Activated CD4-positive, alpha-beta T cell treated with anti-CD3 and anti-CD28 coated beads for 36 hours (primary cell): Measurements from ENCODE around the gene PHC2. TPM values are rescaled to one million over a fixed set of nuclear protein-coding genes. Genes with fewer than 3 reads are reported as not detected.

Experiments
- ATAC-seq: fragments of 200-7000 bp; cut with Tn5 transposase; one replicate; pipeline ENCODE4 v1.10.0; 2021; ENCODE audit warnings: mild to moderate bottlenecking, moderate library complexity
- CTCF ChIA-PET: fragments of 350-600 bp; sonication (Branson Sonifier 250); formaldehyde crosslinking; loops from one replicate; lab custom pipeline; 2021; ENCODE audit warnings: antibody characterized with exemption; lab: Charles Lee
- POLR2A ChIA-PET: fragments of 350-600 bp; sonication (Branson Sonifier 250); formaldehyde crosslinking; loops from one replicate; lab custom pipeline; 2021; ENCODE audit warnings: antibody characterized with exemption, inconsistent platforms; lab: Charles Lee
- DNase-seq: peaks from one replicate; pipeline ENCODE4 v3.0.0-alpha.2; 2020
- H3K27ac Mint-ChIP-seq: one replicate; pipeline ENCODE4 v1.8.0; 2021; ENCODE audit warnings: mixed read lengths
- H3K27me3 Mint-ChIP-seq: one replicate; pipeline ENCODE4 v1.8.0; 2021; ENCODE audit warnings: mixed read lengths
- H3K36me3 Mint-ChIP-seq: one replicate; pipeline ENCODE4 v1.8.0; 2021; ENCODE audit warnings: low read depth, mixed read lengths
- H3K4me1 Mint-ChIP-seq: one replicate; pipeline ENCODE4 v1.8.0; 2021; ENCODE audit warnings: mixed read lengths
- H3K4me3 Mint-ChIP-seq: one replicate; pipeline ENCODE4 v1.8.0; 2021; ENCODE audit warnings: mild to moderate bottlenecking, moderate library complexity, mixed read lengths
- H3K9me3 Mint-ChIP-seq: one replicate; pipeline ENCODE4 v1.8.0; 2021; ENCODE audit warnings: low read depth, mixed read lengths
- intact Hi-C, 2 experiments: fragments of 100-400 bp; cut with DNase I in 1 of 2; cut with micrococcal nuclease in 1 of 2; formaldehyde crosslinking; loops; one replicate each; pipeline versions ENCODE4 v1.14.2 to v1.15.1; 2022 to 2024; cut with DNase I, micrococcal nuclease
- total RNA-seq, 2 experiments: library from RNA; stranded (reverse); gene quantifications; one replicate each; pipeline ENCODE4 v1.2.3, GENCODE V29; 2021

PHC2 gene
- total RNA-seq, 2 experiments from 2014 or later = 23.8 to 28.4 TPM

DNA sequence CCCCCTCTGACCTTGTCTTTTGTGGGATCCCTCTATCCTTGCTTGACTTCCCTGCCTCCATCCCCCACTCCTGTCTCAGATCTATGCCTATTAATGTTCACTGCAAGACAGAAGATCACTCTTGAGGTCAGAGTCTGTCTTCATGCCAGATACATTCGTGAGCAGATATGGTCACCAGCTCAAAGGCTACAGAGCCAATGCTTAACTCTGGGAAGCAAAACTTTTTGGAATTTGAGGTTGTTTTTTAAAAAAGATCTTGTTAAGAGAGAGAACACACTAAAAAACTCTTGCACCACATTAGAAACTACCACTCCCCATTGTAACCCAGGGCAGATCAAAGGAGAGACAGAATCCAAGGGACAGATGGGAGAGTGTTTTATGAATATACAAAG, 92.9 kb downstream of the PHC2 start:
- no peak overlapping the region for H3K4me3 Mint-ChIP-seq
- peaks cover 16% of the 10 kb centered on the region for H3K36me3 Mint-ChIP-seq
- no peak overlapping the region for H3K27ac Mint-ChIP-seq
- ChIA-PET POLR2A (no interaction called here), CTCF (interaction anchor here (1.1 to 1.2 kb wide), 2 partner anchors 30 to 40 kb away, joined by 3 read pairs; no protein-coding TSS in a partner anchor)
- H3K4me1 Mint-ChIP-seq = peaks cover 38% of the 10 kb centered on the region
- DNase-seq (no peak), ATAC-seq (no peak)
- H3K27me3 Mint-ChIP-seq = no peaks in the 10 kb centered on the region
- H3K9me3 Mint-ChIP-seq = no peaks in the 10 kb centered on the region
- intact Hi-C loops = no loop called here

DNA sequence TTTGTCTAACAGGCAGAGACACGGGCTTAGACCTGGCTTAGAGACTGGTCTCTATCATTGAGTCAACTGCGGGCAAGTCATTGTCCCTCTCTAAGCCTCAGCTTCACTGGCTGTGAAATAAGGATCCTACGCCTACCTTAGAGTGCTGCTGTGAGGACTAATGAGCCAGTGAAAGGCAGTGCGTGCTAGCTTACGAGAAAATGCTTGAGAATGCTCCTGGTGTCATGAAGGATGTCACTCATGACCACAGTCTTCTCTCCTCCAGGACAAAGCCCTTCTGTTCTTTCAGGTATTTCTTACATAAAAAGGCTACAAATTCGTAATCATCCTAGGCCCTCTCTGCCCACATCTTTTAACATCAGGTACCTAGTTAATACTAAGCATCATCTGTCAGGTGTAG, 93.5 kb downstream of the PHC2 start:
- Mint-ChIP-seq H3K27ac (no peak overlapping the region), H3K27me3 (no peaks in the 10 kb centered on the region), H3K4me1 (peaks cover 32% of the 10 kb centered on the region), H3K36me3 (peaks cover 14% of the 10 kb centered on the region), H3K4me3 (no peak overlapping the region), H3K9me3 (no peaks in the 10 kb centered on the region)
- DNase-seq = no peak
- intact Hi-C loops = no loop called here
- ATAC-seq = no peak
- CTCF ChIA-PET = interaction anchor here (1.1 to 1.4 kb wide), 3 partner anchors 31 to 41 kb away, joined by 3 read pairs; no protein-coding TSS in a partner anchor
- POLR2A ChIA-PET = no interaction called here

DNA sequence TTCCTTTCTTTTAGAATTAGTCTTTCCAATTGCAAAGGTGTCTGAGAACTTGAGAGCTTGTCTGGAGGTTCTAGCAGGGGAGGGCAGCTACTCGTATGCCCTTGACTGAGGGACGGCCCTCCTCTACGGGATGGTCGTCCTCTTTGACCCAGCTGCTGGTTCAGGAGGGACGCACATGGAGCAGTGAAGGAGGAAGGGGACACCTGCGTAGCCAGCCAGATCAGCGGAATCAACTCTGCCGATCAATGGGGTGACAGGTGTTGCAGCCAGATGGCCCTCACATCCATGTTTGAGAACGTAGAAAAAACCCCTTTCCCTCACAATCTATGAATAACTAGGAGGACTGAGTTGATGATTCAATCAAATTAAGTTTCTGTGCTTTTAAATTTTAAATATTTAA, 94.3 kb downstream of the PHC2 start:
- ChIA-PET POLR2A (no interaction called here), CTCF (interaction anchor here (0.6 to 1.6 kb wide), 4 partner anchors 40 to 1362 kb away, joined by 3 read pairs; no protein-coding TSS in a partner anchor)
- Mint-ChIP-seq H3K9me3 (no peaks in the 10 kb centered on the region), H3K27ac (no peak overlapping the region), H3K27me3 (no peaks in the 10 kb centered on the region), H3K36me3 (peaks cover 16% of the 10 kb centered on the region), H3K4me1 (peaks cover 28% of the 10 kb centered on the region), H3K4me3 (no peak overlapping the region)
- ATAC-seq (no peak), DNase-seq (no peak)
- intact Hi-C loops = no loop called here

DNA sequence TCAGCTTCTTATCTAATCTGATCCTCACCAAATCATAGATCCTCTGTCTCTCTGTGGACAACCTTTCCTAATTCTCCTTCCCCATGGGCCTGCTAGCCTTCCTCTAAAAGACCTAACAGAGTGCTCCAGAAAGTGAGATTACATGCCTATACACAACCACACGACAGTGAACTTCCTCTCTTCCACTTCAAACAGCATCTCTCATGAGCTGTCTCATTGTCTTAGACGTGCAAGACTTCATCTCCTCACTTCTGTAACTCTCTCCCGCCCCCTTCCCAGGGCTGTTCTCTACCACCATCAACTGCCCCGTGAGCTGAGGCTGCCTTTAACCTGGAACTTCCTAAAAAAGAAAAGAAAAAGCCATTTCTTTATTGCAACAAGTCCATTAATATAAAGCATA, 95.9 kb downstream of the PHC2 start:
- no peak overlapping the region for H3K27ac Mint-ChIP-seq

GRCh38 chr1:33334081-33334552, 96.8 kb downstream of the PHC2 start:
- intact Hi-C loops = no loop called here
- H3K9me3 Mint-ChIP-seq = no peaks in the 10 kb centered on the region
- ATAC-seq (no peak), DNase-seq (no peak)
- POLR2A ChIA-PET = no interaction called here
- H3K4me1 Mint-ChIP-seq = peaks cover 18% of the 10 kb centered on the region
- no peak overlapping the region for H3K4me3 Mint-ChIP-seq
- CTCF ChIA-PET = interaction anchor here (0.6 to 1.1 kb wide), 2 partner anchors 39 to 434 kb away, joined by 3 to 10 read pairs; no protein-coding TSS in a partner anchor
- H3K27ac Mint-ChIP-seq = no peak overlapping the region
- H3K36me3 Mint-ChIP-seq = peaks cover 21% of the 10 kb centered on the region
- no peaks in the 10 kb centered on the region for H3K27me3 Mint-ChIP-seq

More for the DNA sequence above, 95.9 kb downstream of the PHC2 start:
- H3K36me3 Mint-ChIP-seq = peaks cover 16% of the 10 kb centered on the region
- H3K4me1 Mint-ChIP-seq = peaks cover 21% of the 10 kb centered on the region
- intact Hi-C loops = no loop called here
- H3K9me3 Mint-ChIP-seq = no peaks in the 10 kb centered on the region
- DNase-seq (no peak), ATAC-seq (peak; percentile 47)
- POLR2A ChIA-PET = no interaction called here
- CTCF ChIA-PET = interaction anchor here (0.5 to 1.1 kb wide), 2 partner anchors 40 to 112 kb away, joined by 3 to 10 read pairs; no protein-coding TSS in a partner anchor
- no peaks in the 10 kb centered on the region for H3K27me3 Mint-ChIP-seq
- no peak overlapping the region for H3K4me3 Mint-ChIP-seq

GRCh38 chr1:33332881-33333280, 98.0 kb downstream of the PHC2 start:
- no peak for DNase-seq
- ChIA-PET POLR2A (no interaction called here), CTCF (interaction anchor here (0.5 kb wide), 1 partner anchor 1498 kb away, joined by 3 read pairs; no protein-coding TSS in a partner anchor)
- H3K36me3 Mint-ChIP-seq = peaks cover 30% of the 10 kb centered on the region
- H3K27me3 Mint-ChIP-seq = no peaks in the 10 kb centered on the region
- no peak overlapping the region for H3K27ac Mint-ChIP-seq
- no peak overlapping the region for H3K4me3 Mint-ChIP-seq
- ATAC-seq = no peak
- H3K4me1 Mint-ChIP-seq = peaks cover 12% of the 10 kb centered on the region
- no peaks in the 10 kb centered on the region for H3K9me3 Mint-ChIP-seq
- intact Hi-C loops = no loop called here

- no peak for DNase-seq
- H3K36me3 Mint-ChIP-seq = peaks cover 30% of the 10 kb centered on the region
- H3K4me3 Mint-ChIP-seq = no peak overlapping the region
- H3K4me1 Mint-ChIP-seq = peaks cover 12% of the 10 kb centered on the region
- no peak for ATAC-seq
- intact Hi-C loops = no loop called here
- ChIA-PET POLR2A (no interaction called here), CTCF (interaction anchor here (0.5 kb wide), 1 partner anchor 1498 kb away, joined by 3 read pairs; no protein-coding TSS in a partner anchor)
- H3K27ac Mint-ChIP-seq = no peak overlapping the region
- H3K27me3 Mint-ChIP-seq = no peaks in the 10 kb centered on the region
- H3K9me3 Mint-ChIP-seq = no peaks in the 10 kb centered on the region
These were observed 98.5 kb downstream of the PHC2 start for GRCh38 chr1:33332357-33332789.

DNA sequence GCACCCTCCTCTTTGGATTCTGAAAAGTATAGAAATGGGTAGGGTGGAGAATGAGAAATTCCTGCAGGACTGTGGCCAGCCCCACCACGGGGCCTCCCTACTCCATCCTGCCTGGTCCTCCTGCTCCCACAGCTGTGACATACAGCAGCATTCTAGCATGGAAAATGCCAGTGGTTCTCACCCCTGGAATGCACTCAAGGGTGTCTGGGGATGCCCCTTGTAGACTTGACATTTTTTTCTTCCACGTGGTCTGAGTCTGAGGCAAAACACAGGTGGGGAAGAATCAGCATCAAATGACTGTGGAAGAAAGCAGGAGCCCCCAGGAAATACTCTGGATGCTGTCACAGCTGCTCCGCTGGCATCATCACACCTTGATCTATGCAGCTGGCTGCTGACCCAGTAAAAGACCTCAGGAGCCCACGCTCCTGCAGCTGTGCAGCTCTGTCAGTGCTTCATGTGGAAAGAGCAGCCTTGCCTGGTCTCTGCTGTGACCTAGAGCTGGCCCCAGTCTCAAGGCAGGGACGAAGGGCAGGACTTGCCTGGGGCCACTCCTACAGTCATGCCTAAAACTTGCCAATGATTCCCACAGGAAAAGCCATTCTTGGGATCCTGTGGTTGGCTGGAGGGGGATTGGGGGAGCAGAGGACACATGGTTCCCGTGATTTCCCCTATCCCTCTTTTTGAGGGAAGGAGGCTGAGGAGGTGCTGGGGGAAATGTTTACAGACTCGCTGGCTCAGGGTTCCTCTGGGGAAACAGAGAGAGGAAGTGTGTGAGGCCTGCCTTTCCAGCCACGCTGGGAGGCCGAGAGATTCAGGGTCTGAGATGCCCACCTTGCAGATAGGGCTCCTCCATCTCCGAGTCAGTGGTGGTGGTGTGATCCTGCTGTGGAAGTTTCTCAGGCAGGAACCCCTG, 99.2 kb downstream of the PHC2 start:
- no peak for DNase-seq
- ATAC-seq = no peak
- intact Hi-C loops = no loop called here
- Mint-ChIP-seq H3K9me3 (no peaks in the 10 kb centered on the region), H3K36me3 (peaks cover 30% of the 10 kb centered on the region), H3K27me3 (no peaks in the 10 kb centered on the region), H3K4me3 (no peak overlapping the region), H3K27ac (no peak overlapping the region), H3K4me1 (peaks cover 12% of the 10 kb centered on the region)
- ChIA-PET POLR2A (no interaction called here), CTCF (interaction anchor here (1.4 kb wide), 1 partner anchor 26 kb away, joined by 3 read pairs; no protein-coding TSS in a partner anchor)

GRCh38 chr1:33330906-33331305, 100.0 kb downstream of the PHC2 start:
- Mint-ChIP-seq H3K36me3 (peaks cover 33% of the 10 kb centered on the region), H3K4me3 (no peak overlapping the region), H3K27ac (no peak overlapping the region), H3K4me1 (peaks cover 6% of the 10 kb centered on the region), H3K27me3 (no peaks in the 10 kb centered on the region), H3K9me3 (no peaks in the 10 kb centered on the region)
- intact Hi-C loops = no loop called here
- CTCF ChIA-PET = interaction anchor here (1.3 to 1.4 kb wide), 2 partner anchors 25 to 33 kb away, joined by 3 read pairs; no protein-coding TSS in a partner anchor
- POLR2A ChIA-PET = no interaction called here
- DNase-seq (no peak), ATAC-seq (no peak)

- intact Hi-C loops = no loop called here
- CTCF ChIA-PET = interaction anchor here (1.3 to 1.4 kb wide), 2 partner anchors 25 to 33 kb away, joined by 3 read pairs; no protein-coding TSS in a partner anchor
- no peak for ATAC-seq
- Mint-ChIP-seq H3K4me1 (peaks cover 6% of the 10 kb centered on the region), H3K9me3 (no peaks in the 10 kb centered on the region), H3K27me3 (no peaks in the 10 kb centered on the region), H3K36me3 (peaks cover 38% of the 10 kb centered on the region), H3K4me3 (no peak overlapping the region), H3K27ac (no peak overlapping the region)
- POLR2A ChIA-PET = no interaction called here
- no peak for DNase-seq
These were observed 100.5 kb downstream of the PHC2 start for GRCh38 chr1:33330361-33330890.

GRCh38 chr1:33329600-33330305, 101.1 kb downstream of the PHC2 start:
- Mint-ChIP-seq H3K36me3 (peaks cover 39% of the 10 kb centered on the region), H3K27me3 (no peaks in the 10 kb centered on the region), H3K9me3 (no peaks in the 10 kb centered on the region), H3K4me1 (no peaks in the 10 kb centered on the region), H3K4me3 (no peak overlapping the region), H3K27ac (no peak overlapping the region)
- POLR2A ChIA-PET = no interaction called here
- DNase-seq = no peak
- intact Hi-C loops = no loop called here
- CTCF ChIA-PET = interaction anchor here (1.3 to 1.4 kb wide), 2 partner anchors 24 to 32 kb away, joined by 3 read pairs; no protein-coding TSS in a partner anchor
- ATAC-seq = no peak
